ENCODE data around the gene PPIL6.

Gene PPIL6

GRCh38 chr6:109482905-109483734 lies 42.7 kb upstream of the PPIL6 start, which contains the start of gene ZBTB24:
TSS of gene ZBTB24 (minus strand) at chr6:109483219. CDS start at chr6:109482026, 1,193 bp downstream.
- peak; percentile 96 for ATAC-seq

DNA sequence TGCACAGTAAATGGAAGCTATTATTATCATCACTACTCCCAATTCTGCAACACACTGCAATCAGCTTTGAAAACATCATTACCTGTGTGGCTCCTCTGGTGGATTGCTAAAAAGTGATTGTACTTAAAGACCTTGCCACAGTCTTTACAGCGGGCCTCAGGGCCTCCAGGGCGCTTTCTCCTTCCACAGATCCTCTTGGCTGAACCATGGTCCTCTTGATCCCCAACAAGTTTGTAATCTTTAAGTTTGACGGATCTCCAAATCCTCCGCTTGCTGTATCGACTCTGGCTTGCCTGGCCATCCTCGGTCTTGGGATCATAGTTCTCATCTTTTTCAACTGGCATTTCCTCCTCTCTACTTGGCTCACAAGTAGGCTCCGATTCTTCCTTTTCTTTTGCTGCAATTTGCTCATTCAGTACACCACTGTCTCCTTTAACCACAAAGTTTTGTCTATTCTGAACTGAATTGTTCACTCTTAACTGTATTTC lies 40.6 kb upstream of the PPIL6 start:
- ATAC-seq: no peak
- no peak for TF ChIP-seq ZNF8 (CRISPR knock-in tag; IDR thresholded peaks at IDR 0.05)
- TF ChIP-seq ZFP30 (CRISPR knock-in tag; IDR thresholded peaks at IDR 0.05): no peak
- no peak for TF ChIP-seq TOX (CRISPR knock-in tag; IDR thresholded peaks at IDR 0.05; ENCODE audit: borderline replicate concordance)
- no peak for TF ChIP-seq GLIS3 (CRISPR knock-in tag; IDR thresholded peaks at IDR 0.05)

More at GRCh38 chr6:109482905-109483734, 42.7 kb upstream of the PPIL6 start, which contains the start of gene ZBTB24:
- TF ChIP-seq POU6F1 (CRISPR knock-in tag; IDR thresholded peaks at IDR 0.05; ENCODE audit: borderline replicate concordance, low read depth): no peak
- TF ChIP-seq OSR1 (CRISPR knock-in tag; IDR thresholded peaks at IDR 0.05): no peak
- TF ChIP-seq GLIS3 (CRISPR knock-in tag; IDR thresholded peaks at IDR 0.05): no peak
- TF ChIP-seq TCF4 (CRISPR knock-in tag; IDR thresholded peaks at IDR 0.05; ENCODE audit: borderline replicate concordance): no peak
- TF ChIP-seq ZNF8 (CRISPR knock-in tag; IDR thresholded peaks at IDR 0.05): no peak
- TF ChIP-seq TOX (CRISPR knock-in tag; IDR thresholded peaks at IDR 0.05; ENCODE audit: borderline replicate concordance): no peak
- no peak for TF ChIP-seq TSHZ2 (CRISPR knock-in tag; IDR thresholded peaks at IDR 0.05)
- TF ChIP-seq ZC3H10 (CRISPR knock-in tag; IDR thresholded peaks at IDR 0.05): no peak
- TF ChIP-seq ARNTL (CRISPR knock-in tag; IDR thresholded peaks at IDR 0.05; ENCODE audit: borderline replicate concordance, low read depth): no peak
- no peak for TF ChIP-seq CSRNP3 (CRISPR knock-in tag; IDR thresholded peaks at IDR 0.05)
- TF ChIP-seq ISL1 (CRISPR knock-in tag; IDR thresholded peaks at IDR 0.05): no peak
- TF ChIP-seq RARB (CRISPR knock-in tag; IDR thresholded peaks at IDR 0.05): no peak
- TF ChIP-seq BACH2 (CRISPR knock-in tag; IDR thresholded peaks at IDR 0.05; ENCODE audit: borderline replicate concordance): no peak
- TF ChIP-seq CSDC2 (CRISPR knock-in tag; IDR thresholded peaks at IDR 0.05): no peak
- TF ChIP-seq ZNF70 (CRISPR knock-in tag; IDR thresholded peaks at IDR 0.05): no peak
- no peak for TF ChIP-seq CREB5 (CRISPR knock-in tag; IDR thresholded peaks at IDR 0.05; ENCODE audit: low read depth)

DNA sequence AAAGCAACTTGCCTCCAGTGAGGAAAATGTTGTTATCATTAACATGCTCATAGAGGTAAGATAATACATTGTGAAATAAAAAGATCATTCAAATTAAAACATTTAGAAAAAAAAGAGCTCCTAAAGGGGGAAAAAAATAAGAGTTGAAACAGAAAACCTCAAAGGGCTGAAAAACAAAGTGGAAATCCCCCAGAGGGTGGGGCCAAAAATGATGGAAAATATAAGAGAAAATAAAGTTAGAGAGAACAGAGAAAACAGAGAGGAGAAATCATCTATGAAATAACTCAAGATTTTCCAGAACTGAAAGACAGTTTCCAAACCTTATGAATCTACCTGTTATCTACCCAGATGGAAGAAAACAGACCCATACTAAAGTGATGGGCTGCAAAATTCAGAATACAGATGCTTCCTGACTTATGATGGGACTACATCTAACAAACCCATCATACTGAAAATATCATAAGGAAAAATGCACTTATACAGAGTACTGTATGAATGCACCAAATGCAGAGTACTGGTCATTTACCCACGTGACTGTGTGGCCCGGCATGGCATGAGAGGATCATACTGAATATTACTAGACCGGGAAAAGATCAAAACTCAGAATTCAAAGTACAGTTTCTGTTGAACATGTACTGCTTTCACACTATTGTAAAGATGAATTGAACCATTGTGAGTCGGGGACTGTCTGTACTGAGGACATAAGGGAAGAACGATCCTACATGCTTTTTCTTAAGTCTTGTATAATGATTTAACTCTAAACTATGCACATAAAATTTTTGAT lies 38.6 kb upstream of the PPIL6 start:
- TF ChIP-seq TCF4 (CRISPR knock-in tag; IDR thresholded peaks at IDR 0.05; ENCODE audit: borderline replicate concordance) (no peak), PPARA (CRISPR knock-in tag; IDR thresholded peaks at IDR 0.05; ENCODE audit: borderline replicate concordance) (no peak), TSHZ2 (CRISPR knock-in tag; IDR thresholded peaks at IDR 0.05) (no peak), ZFP3 (CRISPR knock-in tag; IDR thresholded peaks at IDR 0.05) (no peak), OSR1 (CRISPR knock-in tag; IDR thresholded peaks at IDR 0.05) (no peak), ZC3H10 (CRISPR knock-in tag; IDR thresholded peaks at IDR 0.05) (no peak), TOX (CRISPR knock-in tag; IDR thresholded peaks at IDR 0.05; ENCODE audit: borderline replicate concordance) (no peak)
- ATAC-seq: no peak
